ENCODE results near the gene ANXA2.
A peak's percentile ranks its signal among the peaks of the same experiment; 100 is the strongest.

GRCh38 chr15:60390871-60391501, 6.8 kb downstream of the ANXA2 start:
- TF ChIP-seq POLR2A (IDR thresholded peaks at IDR 0.05; ENCODE audit: low read depth, low read length) (0 out of 2 replicates have a peak, but pooled peaks have one; percentile 24), POLR2AphosphoS5 (IDR thresholded peaks at IDR 0.05; ENCODE audit: low read depth, low read length) (no peak)

Measured in GM12892 (cell line).